HL-60 (cell line): ENCODE measurements around the gene PPP1R13L.

Experiments
- DNase-seq, 2 experiments: peaks; one replicate each; pipeline ENCODE4 v3.0.0-alpha.2; 2010 to 2020; ENCODE audit warnings: low read depth in 1 of 2, low spot score in 1 of 2
- H3K27ac ChIP-seq: fragments of 250-450 bp; sonication (Bioruptor Pico); replicated peaks from 2 replicates; pipeline ENCODE4 v1.5.1; 2020; ENCODE audit warnings: mild to moderate bottlenecking, moderate library complexity
- H3K27me3 ChIP-seq: fragments of 250-450 bp; sonication (Bioruptor Pico); 2 replicates; pipeline ENCODE4 v1.5.1; 2021; ENCODE audit warnings: mild to moderate bottlenecking, moderate library complexity; ENCODE audit not compliant: insufficient read depth, poor library complexity, severe bottlenecking
- H3K4me3 ChIP-seq: replicated peaks from 2 replicates; pipeline ENCODE4 v1.5.1; 2011; ENCODE audit warnings: mild to moderate bottlenecking, control low read depth, low read length; ENCODE audit not compliant: insufficient read depth
- CTCF ChIP-seq: IDR thresholded peaks from one replicate; pipeline ENCODE4 v1.5.1; 2011; ENCODE audit warnings: low read length, control low read depth, inconsistent platforms; ENCODE audit not compliant: insufficient read depth
- GABPA ChIP-seq: IDR thresholded peaks from 2 replicates; pipeline ENCODE4 v1.6.1; 2012; ENCODE audit warnings: low read depth
- POLR2AphosphoS5 ChIP-seq: IDR thresholded peaks from 2 replicates; pipeline ENCODE4 v1.6.1; 2012; ENCODE audit warnings: low read depth
- REST ChIP-seq: IDR thresholded peaks from 2 replicates; pipeline ENCODE4 v1.6.1; 2012; ENCODE audit warnings: low read depth; ENCODE audit not compliant: insufficient replicate concordance
- SPI1 ChIP-seq: IDR thresholded peaks from 2 replicates; pipeline ENCODE4 v1.6.1; 2012; ENCODE audit warnings: low read depth, mild to moderate bottlenecking, borderline replicate concordance

PPP1R13L gene

GRCh38 chr19:45363861-45364459, 40.9 kb downstream of the PPP1R13L start:
- Histone ChIP-seq H3K27ac (no peak overlapping the region), H3K27me3 (no peaks in the 10 kb centered on the region), H3K4me3 (no peak overlapping the region)
- DNase-seq: no peak
- TF ChIP-seq REST: no peak
- no peak for TF ChIP-seq GABPA
- TF ChIP-seq CTCF: no peak
- no peak for TF ChIP-seq POLR2AphosphoS5
- no peak for TF ChIP-seq SPI1

DNA sequence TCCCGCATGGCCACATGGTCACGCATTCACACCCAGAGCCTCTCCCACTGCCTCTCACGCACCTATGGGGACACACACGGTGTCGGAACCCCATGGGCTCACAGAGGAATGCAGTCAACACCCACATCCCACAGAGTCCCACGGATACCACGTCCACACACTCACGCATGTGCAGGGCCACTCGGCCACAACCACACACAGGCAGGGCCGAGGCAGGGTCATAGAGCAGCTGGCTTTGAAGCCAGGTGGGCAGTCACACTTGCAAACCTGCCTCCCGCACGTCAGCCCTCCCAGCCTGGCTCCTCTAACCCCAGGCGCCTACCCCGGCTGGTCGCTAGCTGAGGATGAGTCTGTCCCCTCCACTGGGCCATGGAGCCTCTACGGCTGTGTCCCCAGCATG, 42.6 kb downstream of the PPP1R13L start:
- Histone ChIP-seq H3K27ac (no peak overlapping the region), H3K4me3 (no peak overlapping the region), H3K27me3 (no peaks in the 10 kb centered on the region)
- TF ChIP-seq CTCF (no peak), REST (no peak), SPI1 (no peak), POLR2AphosphoS5 (no peak), GABPA (no peak)
- no peak for DNase-seq

DNA sequence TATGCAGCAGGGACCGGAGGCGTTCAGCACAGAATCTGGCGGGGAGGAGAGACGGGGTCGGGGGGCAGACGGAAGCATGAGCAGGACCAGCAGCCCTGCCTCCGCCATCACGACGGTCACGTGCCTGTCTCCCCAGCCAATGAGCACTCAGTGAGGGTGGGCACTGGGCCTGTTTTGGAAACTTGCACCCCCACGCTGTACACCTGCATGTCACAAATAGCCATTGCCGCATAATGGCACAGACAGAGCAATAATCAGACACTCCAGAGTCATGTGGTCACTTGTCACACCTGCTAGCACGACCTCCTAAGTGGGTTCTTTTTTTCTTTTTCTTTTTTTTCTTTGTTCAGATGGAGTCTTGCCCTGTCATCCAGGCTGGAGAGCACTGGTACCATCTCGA, 43.3 kb downstream of the PPP1R13L start:
- TF ChIP-seq REST (no peak), GABPA (no peak), CTCF (no peak), POLR2AphosphoS5 (no peak), SPI1 (no peak)
- Histone ChIP-seq H3K4me3 (no peak overlapping the region), H3K27me3 (no peaks in the 10 kb centered on the region), H3K27ac (no peak overlapping the region)
- no peak for DNase-seq
